Lung (tissue), 12 donors: Measurements from ENCODE around the gene PRRX2. TPM values are rescaled to one million over a fixed set of nuclear protein-coding genes. Genes with fewer than 3 reads are reported as not detected.
"Not testable (repeated sequence)": the region's sequence is repeated elsewhere in the genome, so short reads cannot be mapped to it uniquely, and the experiment has no call there.

Experiments
- ATAC-seq: fragments of 200-7000 bp; cut with Tn5 transposase; one replicate; pipeline ENCODE4 v1.9.1; 2020; ENCODE audit warnings: moderate number of reproducible peaks; ENCODE audit not compliant: insufficient read depth, low FRiP score
- DNase-seq, 3 donors: peaks; one replicate each; pipeline ENCODE4 v3.0.0-alpha.2; 2013 to 2017
- H3K27ac ChIP-seq, 2 donors: one replicate each; pipeline ENCODE4 v1.5.1; 2013; ENCODE audit warnings: mild to moderate bottlenecking in 2 of 2, moderate library complexity in 2 of 2, control low read depth in 1 of 2, inconsistent platforms in 1 of 2, low read depth in 1 of 2, low read length in 1 of 2
- H3K27me3 ChIP-seq, 3 donors: one replicate each; pipeline ENCODE4 v1.5.1; 2013; ENCODE audit warnings: low read length in 2 of 3; ENCODE audit not compliant: control insufficient read depth in 3 of 3, insufficient read depth in 3 of 3
- H3K36me3 ChIP-seq, 4 donors: one replicate each; pipeline ENCODE4 v1.5.1; 2013; ENCODE audit warnings: low read length in 4 of 4, mild to moderate bottlenecking in 1 of 4, moderate library complexity in 1 of 4; ENCODE audit not compliant: control insufficient read depth in 4 of 4, insufficient read depth in 4 of 4
- H3K4me1 ChIP-seq, 5 donors: one replicate each; pipeline ENCODE4 v1.5.1; 2013; ENCODE audit warnings: low read length in 5 of 5, mild to moderate bottlenecking in 2 of 5, moderate library complexity in 1 of 5; ENCODE audit not compliant: control insufficient read depth in 5 of 5, insufficient read depth in 5 of 5
- H3K4me3 ChIP-seq: one replicate; pipeline ENCODE4 v1.5.1; 2013; ENCODE audit warnings: mild to moderate bottlenecking, control low read depth, moderate library complexity
- H3K9ac ChIP-seq, 2 donors: one replicate each; pipeline ENCODE4 v1.5.1; 2013; ENCODE audit warnings: low read length in 2 of 2, control low read depth in 1 of 2; ENCODE audit not compliant: insufficient read depth in 1 of 2
- H3K9me3 ChIP-seq, 4 donors: one replicate each; pipeline ENCODE4 v1.5.1; 2013; ENCODE audit warnings: low read length in 3 of 4, mild to moderate bottlenecking in 1 of 4, moderate library complexity in 1 of 4; ENCODE audit not compliant: control insufficient read depth in 4 of 4, insufficient read depth in 3 of 4
- WGBS, 2 donors: extraction: QIAGEN DNeasy Blood & Tissue Kit; methylation state at CpG; one replicate each; pipeline ENCODE4 v1.1.7; 2013; 5-methylcytosine and 5-hydroxymethylcytosine counted together
- polyA plus RNA-seq, 2 donors: library from polyadenylated mRNA; stranded (reverse); fragments of 200-250 nt; gene quantifications; one replicate each; pipeline ENCODE4 v1.2.1, GENCODE V29; 2013
- total RNA-seq, 2 donors: library from RNA; depleted of rRNA in 1 of 2; stranded (reverse); fragments of >200 nt in 1 of 2; gene quantifications; one replicate each; pipeline ENCODE4 v1.2.1, GENCODE V29; 2014 to 2021
- TF ChIP-seq, protein P1 (sequence below): IDR thresholded peaks from 2 replicates; pipeline ENCODE4 v1.5.1; 2012; ENCODE audit warnings: mild to moderate bottlenecking; ENCODE audit errors: control extremely low read depth, extremely low read depth
- donor health status: control.
- donor health status: control.
- donor health status: Bipolar disorder and iron deficiency.
- donor health status: healthy.
- donor health status: DM: yes; HTN: yes; CAD: no.

Gene PRRX2
- total and polyA plus RNA-seq, 4 donors = 2.2 to 3.8 (median 3.5) TPM

DNA sequence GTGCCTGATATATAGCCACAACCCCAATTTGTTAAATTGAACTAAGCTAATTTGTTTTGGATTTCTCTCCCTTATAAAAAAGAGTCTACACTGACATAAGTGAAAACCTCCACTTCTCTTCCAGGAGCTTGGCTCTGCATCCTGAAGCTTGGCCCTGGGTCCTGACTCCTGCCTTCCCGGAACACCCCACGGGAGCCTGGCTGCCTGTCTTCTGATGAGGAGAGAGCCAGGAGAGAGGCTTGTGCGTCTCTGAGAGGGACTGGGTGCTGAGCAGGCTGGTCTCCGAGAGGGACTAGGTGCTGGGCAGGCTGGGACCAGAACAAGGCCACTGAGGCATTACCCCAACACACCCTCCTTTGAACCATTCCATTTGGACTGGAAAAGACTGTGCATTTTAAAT, 93.9 kb downstream of the PRRX2 start:
- ATAC-seq (no peak), DNase-seq (no peak)
- Histone ChIP-seq H3K9me3 (no peaks in the 10 kb centered on the region), H3K27me3 (no peaks in the 10 kb centered on the region), H3K36me3 (no peaks in the 10 kb centered on the region), H3K4me1 (peaks cover 0 to 36% (median 9%) of the 10 kb centered on the region in 5 donors), H3K4me3 (no peak overlapping the region), H3K9ac (no peak overlapping the region), H3K27ac (no peak overlapping the region)
- TF ChIP-seq, protein P1, sequence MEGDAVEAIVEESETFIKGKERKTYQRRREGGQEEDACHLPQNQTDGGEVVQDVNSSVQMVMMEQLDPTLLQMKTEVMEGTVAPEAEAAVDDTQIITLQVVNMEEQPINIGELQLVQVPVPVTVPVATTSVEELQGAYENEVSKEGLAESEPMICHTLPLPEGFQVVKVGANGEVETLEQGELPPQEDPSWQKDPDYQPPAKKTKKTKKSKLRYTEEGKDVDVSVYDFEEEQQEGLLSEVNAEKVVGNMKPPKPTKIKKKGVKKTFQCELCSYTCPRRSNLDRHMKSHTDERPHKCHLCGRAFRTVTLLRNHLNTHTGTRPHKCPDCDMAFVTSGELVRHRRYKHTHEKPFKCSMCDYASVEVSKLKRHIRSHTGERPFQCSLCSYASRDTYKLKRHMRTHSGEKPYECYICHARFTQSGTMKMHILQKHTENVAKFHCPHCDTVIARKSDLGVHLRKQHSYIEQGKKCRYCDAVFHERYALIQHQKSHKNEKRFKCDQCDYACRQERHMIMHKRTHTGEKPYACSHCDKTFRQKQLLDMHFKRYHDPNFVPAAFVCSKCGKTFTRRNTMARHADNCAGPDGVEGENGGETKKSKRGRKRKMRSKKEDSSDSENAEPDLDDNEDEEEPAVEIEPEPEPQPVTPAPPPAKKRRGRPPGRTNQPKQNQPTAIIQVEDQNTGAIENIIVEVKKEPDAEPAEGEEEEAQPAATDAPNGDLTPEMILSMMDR = no peak
- 82 to 96% methylated on average over 4 of the region's 4 CpGs for WGBS, 2 donors

DNA sequence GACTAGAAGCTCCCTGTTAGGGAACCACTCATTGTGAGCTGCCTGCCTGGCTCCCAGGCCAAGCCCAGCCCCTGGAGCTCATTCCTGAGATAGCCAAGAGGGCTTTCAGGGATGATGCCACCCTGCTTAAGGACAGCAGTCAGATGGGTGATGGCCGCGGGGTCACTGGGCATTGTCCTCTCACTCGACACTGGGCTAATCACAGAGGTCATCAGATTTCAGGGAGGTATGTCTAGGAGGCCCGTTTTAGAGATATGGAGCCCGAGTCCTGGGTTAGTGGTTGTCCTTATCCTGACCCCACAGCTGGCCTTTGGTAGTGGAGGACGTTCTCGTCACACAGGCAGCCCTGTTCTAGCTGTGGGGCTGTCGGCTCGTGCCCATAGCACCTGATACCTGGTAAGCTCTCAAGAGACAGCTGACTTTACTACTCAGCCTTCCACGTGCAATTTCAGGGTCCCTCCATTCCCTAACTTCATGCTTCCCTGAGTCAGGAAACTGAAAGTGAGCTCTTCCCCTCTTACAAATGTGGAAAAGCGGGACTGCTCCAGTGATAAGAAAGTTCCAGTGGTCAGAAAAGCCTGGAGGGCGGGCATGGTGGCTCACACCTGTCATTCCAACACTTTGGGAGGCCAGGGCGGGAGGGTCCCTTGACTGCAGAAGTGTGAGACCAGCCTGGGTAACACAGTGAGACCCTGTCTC, 94.5 kb downstream of the PRRX2 start:
- ATAC-seq = no peak
- no peak for DNase-seq

DNA sequence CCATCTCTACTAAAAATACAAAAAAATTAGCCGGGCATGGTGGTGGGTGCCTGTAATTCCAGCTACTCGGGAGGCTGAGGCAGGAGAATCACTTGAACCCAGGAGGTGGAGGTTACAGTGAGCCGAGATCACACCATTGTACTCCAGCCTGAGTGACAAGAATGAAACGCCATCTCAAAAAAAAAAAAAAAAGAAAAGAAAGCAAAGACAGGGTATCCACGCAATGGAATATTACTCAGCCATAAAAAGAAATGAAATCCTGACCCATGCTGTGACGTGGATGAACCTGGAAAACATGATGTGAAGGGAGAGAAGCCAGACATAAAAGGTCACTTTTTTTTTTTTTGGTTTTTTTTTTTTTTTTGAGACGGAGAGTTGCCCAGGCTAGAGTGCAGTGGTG, 95.3 kb downstream of the PRRX2 start:
- ATAC-seq, H3K36me3 ChIP-seq, H3K27me3 ChIP-seq, H3K9me3 ChIP-seq, DNase-seq, H3K9ac ChIP-seq, H3K4me3 ChIP-seq: not testable (repeated sequence)
- Histone ChIP-seq H3K27ac (peak overlapping the region in 1 of 2 donors; percentile 29), H3K4me1 (peaks cover 0 to 37% (median 9%) of the 10 kb centered on the region in 5 donors)
- 91 to 96% methylated on average over 7 of the region's 7 CpGs for WGBS, 2 donors

More for the DNA sequence above, 94.5 kb downstream of the PRRX2 start:
- Histone ChIP-seq H3K36me3 (no peaks in the 10 kb centered on the region), H3K4me3 (no peak overlapping the region), H3K9me3 (no peaks in the 10 kb centered on the region), H3K27ac (no peak overlapping the region), H3K27me3 (no peaks in the 10 kb centered on the region), H3K9ac (peak overlapping the region in 1 of 2 donors; percentile 3), H3K4me1 (peaks cover 0 to 37% (median 9%) of the 10 kb centered on the region in 5 donors)
- WGBS, 2 donors = 72 to 90% methylated on average over 13 of the region's 13 CpGs
- TF ChIP-seq, protein P1 = no peak

DNA sequence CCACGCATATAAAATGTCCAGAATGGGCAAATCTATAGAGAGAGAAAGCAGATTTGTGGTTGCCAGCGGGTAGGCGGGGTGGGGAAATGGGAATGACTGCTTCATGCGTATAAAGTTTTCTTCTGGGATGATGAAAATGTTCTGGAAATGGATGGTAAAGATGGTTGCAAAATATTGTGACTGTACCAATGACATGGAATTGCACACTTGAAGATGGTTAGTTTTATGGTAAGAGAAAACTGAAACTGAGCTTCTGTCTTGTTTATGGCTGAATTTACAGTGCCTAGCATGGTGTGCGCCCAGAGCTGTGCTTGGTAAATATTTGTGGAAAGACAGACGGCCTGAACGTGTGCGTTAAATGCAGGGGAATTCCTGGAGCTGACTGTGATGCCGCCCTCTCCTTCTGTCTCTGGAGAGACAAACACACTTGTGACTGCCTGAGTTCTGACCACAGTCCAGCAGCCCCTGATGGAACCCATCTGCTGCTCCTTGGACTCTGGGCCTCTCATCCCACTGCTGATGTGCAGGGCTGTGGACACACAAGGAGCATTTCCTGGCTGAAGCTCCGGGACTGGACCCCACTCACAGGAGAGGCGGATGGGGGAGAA, 96.0 kb downstream of the PRRX2 start:
- Histone ChIP-seq H3K27ac (peak overlapping the region in 1 of 2 donors; percentile 76), H3K9ac (no peak overlapping the region), H3K4me1 (peaks cover 0 to 37% (median 9%) of the 10 kb centered on the region in 5 donors), H3K27me3 (no peaks in the 10 kb centered on the region), H3K9me3 (no peaks in the 10 kb centered on the region), H3K4me3 (no peak overlapping the region), H3K36me3 (no peaks in the 10 kb centered on the region)
- TF ChIP-seq, protein P1 = no peak
- ATAC-seq = no peak
- peak; percentile 92 to 97 (median 96) for DNase-seq
- WGBS, 2 donors = 55 to 76% methylated on average over 11 of the region's 11 CpGs
